Liver (tissue), 9 donors: ENCODE measurements around the gene TMEM50B. TPM values are rescaled to one million over a fixed set of nuclear protein-coding genes. Genes with fewer than 3 reads are reported as not detected.
"Not testable (repeated sequence)": the region's sequence is repeated elsewhere in the genome, so short reads cannot be mapped to it uniquely, and the experiment has no call there.

Experiments
- DNase-seq: peaks from one replicate; pipeline ENCODE4 v3.0.0-alpha.2; 2017; ENCODE audit warnings: low spot score
- H3K27ac ChIP-seq, 2 donors: one replicate each; pipeline ENCODE4 v1.7.0; 2013; ENCODE audit warnings: inconsistent platforms in 2 of 2, low read length in 2 of 2, control low read depth in 1 of 2, low read depth in 1 of 2, mild to moderate bottlenecking in 1 of 2
- H3K27me3 ChIP-seq, 4 donors: one replicate each; pipeline versions ENCODE4 v1.6.1 to v1.7.0; 2013; ENCODE audit warnings: low read length in 3 of 4, inconsistent platforms in 1 of 4, mild to moderate bottlenecking in 1 of 4, moderate library complexity in 1 of 4; ENCODE audit not compliant: control insufficient read depth in 4 of 4, insufficient read depth in 4 of 4
- H3K36me3 ChIP-seq, 4 donors: one replicate each; pipeline versions ENCODE4 v1.6.1 to v1.7.0; 2013; ENCODE audit warnings: low read length in 3 of 4, mild to moderate bottlenecking in 3 of 4, low read depth in 1 of 4, moderate library complexity in 1 of 4; ENCODE audit not compliant: control insufficient read depth in 4 of 4, insufficient read depth in 3 of 4
- H3K4me1 ChIP-seq, 4 donors: one replicate each; pipeline versions ENCODE4 v1.6.1 to v1.7.0; 2013; ENCODE audit warnings: low read length in 3 of 4, mild to moderate bottlenecking in 3 of 4, moderate library complexity in 1 of 4; ENCODE audit not compliant: control insufficient read depth in 4 of 4, insufficient read depth in 4 of 4
- H3K4me3 ChIP-seq, 3 donors: one replicate each; pipeline versions ENCODE4 v1.6.1 to v1.7.0; 2013; ENCODE audit warnings: low read length in 3 of 3, control low read depth in 1 of 3, low read depth in 1 of 3, mild to moderate bottlenecking in 1 of 3
- H3K9ac ChIP-seq, 2 donors: one replicate each; pipeline ENCODE4 v1.7.0; 2013; ENCODE audit warnings: low read length in 2 of 2, mild to moderate bottlenecking in 2 of 2, moderate library complexity in 2 of 2, control low read depth in 1 of 2, low read depth in 1 of 2
- H3K9me3 ChIP-seq, 4 donors: one replicate each; pipeline versions ENCODE4 v1.6.1 to v1.7.0; 2013; ENCODE audit warnings: low read length in 3 of 4; ENCODE audit not compliant: control insufficient read depth in 4 of 4
- EGR1 ChIP-seq, 2 donors: IDR thresholded peaks; 2 replicates each; pipeline ENCODE4 v1.6.1; 2016 to 2018; ENCODE audit warnings: antibody characterized with exemption in 2 of 2, low read depth in 2 of 2
- FOXA1 ChIP-seq: IDR thresholded peaks from 2 replicates; pipeline ENCODE4 v1.6.1; 2016; ENCODE audit warnings: antibody characterized with exemption
- FOXA2 ChIP-seq: IDR thresholded peaks from 2 replicates; pipeline ENCODE4 v1.6.1; 2016; ENCODE audit warnings: antibody characterized with exemption
- GABPA ChIP-seq, 2 donors: IDR thresholded peaks in 1 of 2; conservative IDR thresholded peaks in 1 of 2; 2 replicates each; pipeline ENCODE4 v1.6.1; 2016; ENCODE audit warnings: antibody characterized with exemption in 2 of 2, mild to moderate bottlenecking in 1 of 2, moderate library complexity in 1 of 2
- HNF4A ChIP-seq, 2 donors: conservative IDR thresholded peaks; 2 replicates each; pipeline ENCODE4 v1.6.1; 2016; ENCODE audit warnings: antibody characterized with exemption in 2 of 2, mild to moderate bottlenecking in 2 of 2
- HNF4G ChIP-seq: IDR thresholded peaks from 2 replicates; pipeline ENCODE4 v1.6.1; 2016; ENCODE audit warnings: antibody characterized with exemption
- NR2F2 ChIP-seq: IDR thresholded peaks from 2 replicates; pipeline ENCODE4 v1.6.1; 2016; ENCODE audit warnings: antibody characterized with exemption
- REST ChIP-seq: IDR thresholded peaks from 2 replicates; pipeline ENCODE4 v1.6.1; 2016; ENCODE audit warnings: antibody characterized with exemption, mild to moderate bottlenecking
- RXRA ChIP-seq, 2 donors: IDR thresholded peaks; 2 replicates each; pipeline ENCODE4 v1.6.1; 2017 to 2018; ENCODE audit warnings: antibody characterized with exemption in 2 of 2, mild to moderate bottlenecking in 1 of 2
- SP1 ChIP-seq: IDR thresholded peaks from 2 replicates; pipeline ENCODE4 v1.6.1; 2018; ENCODE audit warnings: antibody characterized with exemption, mild to moderate bottlenecking
- TAF1 ChIP-seq: conservative IDR thresholded peaks from 2 replicates; pipeline ENCODE4 v1.6.1; 2016; ENCODE audit warnings: antibody characterized with exemption, mild to moderate bottlenecking
- YY1 ChIP-seq: IDR thresholded peaks from 2 replicates; pipeline ENCODE4 v1.6.1; 2016; ENCODE audit warnings: antibody characterized with exemption, mild to moderate bottlenecking
- WGBS: extraction: QIAGEN DNeasy Blood & Tissue Kit; methylation state at CpG from one replicate; pipeline ENCODE4 v1.1.7; 2013; 5-methylcytosine and 5-hydroxymethylcytosine counted together
- polyA plus RNA-seq, 2 donors: library from polyadenylated mRNA; stranded (reverse) in 1 of 2; unstranded in 1 of 2; fragments of 200-250 nt in 1 of 2; fragments of >200 nt in 1 of 2; fragmentation: Nextera tagmentation in 1 of 2; extraction: Ambion mirVana in 1 of 2; gene quantifications; one replicate each; pipeline versions ENCODE4 v1.2.1 to v1.2.3, GENCODE V29; 2013 to 2015
- total RNA-seq, 2 donors: library from RNA; depleted of rRNA; stranded (reverse); fragments of >200 nt; gene quantifications; one replicate each; pipeline ENCODE4 v1.2.3, GENCODE V29; 2014
- TF ChIP-seq, protein P1 (sequence below): IDR thresholded peaks from 2 replicates; pipeline ENCODE4 v1.6.1; 2016; ENCODE audit warnings: antibody characterized with exemption
- TF ChIP-seq, protein P2 (sequence below): IDR thresholded peaks from 2 replicates; pipeline ENCODE4 v1.6.1; 2016; ENCODE audit warnings: antibody characterized with exemption
- TF ChIP-seq, protein P3 (sequence below): fragments of 150-350 bp; IDR thresholded peaks from 2 replicates; pipeline ENCODE4 v1.5.1; 2017; ENCODE audit warnings: improper control_type of control experiment, low read depth, low read length; ENCODE audit not compliant: missing input control
- TF ChIP-seq, protein P4 (sequence below): IDR thresholded peaks from 2 replicates; pipeline ENCODE4 v1.6.1; 2016; ENCODE audit warnings: antibody characterized with exemption
- donor health status: healthy.
- donor health status: healthy.
- donor health status: healthy.
- donor health status: healthy.
- donor health status: healthy.

Gene TMEM50B
- total and polyA plus RNA-seq, 4 donors, result 11.8 to 31.8 (median 29.9) TPM

GRCh38 chr21:33473344-33473743, 6.4 kb downstream of the TMEM50B start:
- Histone ChIP-seq H3K9ac (no peak overlapping the region), H3K27me3 (no peaks in the 10 kb centered on the region), H3K4me3 (no peak overlapping the region), H3K27ac (no peak overlapping the region), H3K4me1 (peaks cover under 1 to 3% (median 3%) of the 10 kb centered on the region in 4 donors), H3K9me3 (no peaks in the 10 kb centered on the region), H3K36me3 (no peaks in the 10 kb centered on the region)
- no peak for DNase-seq
- WGBS, result 96% methylated on average over 3 of the region's 3 CpGs
- TF ChIP-seq RXRA (IDR thresholded peaks at IDR 0.05) (no peak), SP1 (no peak), GABPA (IDR thresholded peaks at IDR 0.05 in 1 of 2, conservative IDR thresholded peaks at IDR 0.05 in 1 of 2) (no peak), FOXA2 (no peak), HNF4A (conservative IDR thresholded peaks at IDR 0.05) (no peak), FOXA1 (no peak)
- TF ChIP-seq, protein P1, sequence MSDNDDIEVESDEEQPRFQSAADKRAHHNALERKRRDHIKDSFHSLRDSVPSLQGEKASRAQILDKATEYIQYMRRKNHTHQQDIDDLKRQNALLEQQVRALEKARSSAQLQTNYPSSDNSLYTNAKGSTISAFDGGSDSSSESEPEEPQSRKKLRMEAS, result no peak

- H3K27me3 ChIP-seq, result no peaks in the 10 kb centered on the region
- no peak for DNase-seq
- no peak overlapping the region for H3K27ac ChIP-seq
- no peaks in the 10 kb centered on the region for H3K9me3 ChIP-seq
- H3K36me3 ChIP-seq, result no peaks in the 10 kb centered on the region
- WGBS, result 96% methylated on average over 2 of the region's 2 CpGs
- TF ChIP-seq REST (no peak), FOXA1 (no peak), HNF4A (conservative IDR thresholded peaks at IDR 0.05) (no peak), FOXA2 (no peak), TAF1 (no peak), SP1 (no peak), YY1 (no peak), HNF4G (no peak), NR2F2 (no peak), GABPA (IDR thresholded peaks at IDR 0.05 in 1 of 2, conservative IDR thresholded peaks at IDR 0.05 in 1 of 2) (no peak), EGR1 (IDR thresholded peaks at IDR 0.05; ENCODE audit: low read depth in 2 of 2) (no peak)
- TF ChIP-seq, protein P2, sequence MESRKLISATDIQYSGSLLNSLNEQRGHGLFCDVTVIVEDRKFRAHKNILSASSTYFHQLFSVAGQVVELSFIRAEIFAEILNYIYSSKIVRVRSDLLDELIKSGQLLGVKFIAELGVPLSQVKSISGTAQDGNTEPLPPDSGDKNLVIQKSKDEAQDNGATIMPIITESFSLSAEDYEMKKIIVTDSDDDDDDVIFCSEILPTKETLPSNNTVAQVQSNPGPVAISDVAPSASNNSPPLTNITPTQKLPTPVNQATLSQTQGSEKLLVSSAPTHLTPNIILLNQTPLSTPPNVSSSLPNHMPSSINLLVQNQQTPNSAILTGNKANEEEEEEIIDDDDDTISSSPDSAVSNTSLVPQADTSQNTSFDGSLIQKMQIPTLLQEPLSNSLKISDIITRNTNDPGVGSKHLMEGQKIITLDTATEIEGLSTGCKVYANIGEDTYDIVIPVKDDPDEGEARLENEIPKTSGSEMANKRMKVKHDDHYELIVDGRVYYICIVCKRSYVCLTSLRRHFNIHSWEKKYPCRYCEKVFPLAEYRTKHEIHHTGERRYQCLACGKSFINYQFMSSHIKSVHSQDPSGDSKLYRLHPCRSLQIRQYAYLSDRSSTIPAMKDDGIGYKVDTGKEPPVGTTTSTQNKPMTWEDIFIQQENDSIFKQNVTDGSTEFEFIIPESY, result no peak
- TF ChIP-seq, protein P3, sequence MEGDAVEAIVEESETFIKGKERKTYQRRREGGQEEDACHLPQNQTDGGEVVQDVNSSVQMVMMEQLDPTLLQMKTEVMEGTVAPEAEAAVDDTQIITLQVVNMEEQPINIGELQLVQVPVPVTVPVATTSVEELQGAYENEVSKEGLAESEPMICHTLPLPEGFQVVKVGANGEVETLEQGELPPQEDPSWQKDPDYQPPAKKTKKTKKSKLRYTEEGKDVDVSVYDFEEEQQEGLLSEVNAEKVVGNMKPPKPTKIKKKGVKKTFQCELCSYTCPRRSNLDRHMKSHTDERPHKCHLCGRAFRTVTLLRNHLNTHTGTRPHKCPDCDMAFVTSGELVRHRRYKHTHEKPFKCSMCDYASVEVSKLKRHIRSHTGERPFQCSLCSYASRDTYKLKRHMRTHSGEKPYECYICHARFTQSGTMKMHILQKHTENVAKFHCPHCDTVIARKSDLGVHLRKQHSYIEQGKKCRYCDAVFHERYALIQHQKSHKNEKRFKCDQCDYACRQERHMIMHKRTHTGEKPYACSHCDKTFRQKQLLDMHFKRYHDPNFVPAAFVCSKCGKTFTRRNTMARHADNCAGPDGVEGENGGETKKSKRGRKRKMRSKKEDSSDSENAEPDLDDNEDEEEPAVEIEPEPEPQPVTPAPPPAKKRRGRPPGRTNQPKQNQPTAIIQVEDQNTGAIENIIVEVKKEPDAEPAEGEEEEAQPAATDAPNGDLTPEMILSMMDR, result no peak
- TF ChIP-seq, protein P4, sequence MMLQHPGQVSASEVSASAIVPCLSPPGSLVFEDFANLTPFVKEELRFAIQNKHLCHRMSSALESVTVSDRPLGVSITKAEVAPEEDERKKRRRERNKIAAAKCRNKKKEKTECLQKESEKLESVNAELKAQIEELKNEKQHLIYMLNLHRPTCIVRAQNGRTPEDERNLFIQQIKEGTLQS, result no peak
- TF ChIP-seq, protein P1, result no peak
- H3K4me3 ChIP-seq, result no peak overlapping the region
- no peak overlapping the region for H3K9ac ChIP-seq
- H3K4me1 ChIP-seq, result peaks cover 0 to 3% (median 0%) of the 10 kb centered on the region in 4 donors
These were observed 9.1 kb downstream of the TMEM50B start for GRCh38 chr21:33470701-33471100.

DNA sequence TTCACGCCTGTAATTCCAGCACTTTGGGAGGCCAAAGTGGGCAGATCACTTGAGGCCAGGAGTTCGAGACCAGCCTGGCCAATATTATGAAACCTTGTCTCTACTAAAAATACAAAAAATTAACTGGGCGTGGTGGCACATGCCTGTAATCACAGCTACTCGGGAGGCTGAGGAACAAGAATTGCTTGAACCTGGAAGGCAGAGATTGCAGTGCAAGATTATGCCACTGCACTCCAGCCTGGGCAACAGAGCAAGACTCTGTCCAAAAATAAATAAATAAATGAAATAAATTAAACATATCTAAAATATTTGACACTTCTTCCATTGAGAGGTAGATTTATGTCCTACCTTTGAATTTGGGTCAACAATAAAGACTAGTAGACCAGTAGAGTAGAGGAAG, 10.6 kb downstream of the TMEM50B start:
- H3K36me3 ChIP-seq, H3K4me3 ChIP-seq, H3K4me1 ChIP-seq, H3K27me3 ChIP-seq, H3K27ac ChIP-seq, H3K9me3 ChIP-seq, H3K9ac ChIP-seq, DNase-seq: not testable (repeated sequence)
- WGBS, result 95% methylated on average over 4 of the region's 4 CpGs
